GM12864 (cell line): ENCODE results near the gene MAGI1.
"Not testable (repeated sequence)": the region's sequence is repeated elsewhere in the genome, so short reads cannot be mapped to it uniquely, and the experiment has no call there.

Experiments
- DNase-seq: peaks from one replicate; pipeline ENCODE4 v3.0.0-alpha.2; 2011; ENCODE audit warnings: low read depth
- H3K4me3 ChIP-seq: 2 replicates; pipeline ENCODE4 v1.5.1; 2011; ENCODE audit warnings: mild to moderate bottlenecking, low read depth, low read length, control low read depth
- CTCF ChIP-seq: IDR thresholded peaks from 2 replicates; pipeline ENCODE4 v1.5.1; 2011; ENCODE audit warnings: low read depth, mild to moderate bottlenecking, moderate library complexity, low read length, control low read depth, inconsistent platforms; ENCODE audit errors: missing control alignments

The MAGI1 gene

GRCh38 chr3:65572175-65572777 is 466.4 kb downstream of the MAGI1 start:
- H3K4me3 ChIP-seq, result no peak overlapping the region
- TF ChIP-seq CTCF, result no peak
- no peak for DNase-seq

GRCh38 chr3:65569845-65570405 is 468.8 kb downstream of the MAGI1 start:
- TF ChIP-seq CTCF, result no peak
- no peak for DNase-seq
- no peak overlapping the region for H3K4me3 ChIP-seq

- no peak overlapping the region for H3K4me3 ChIP-seq
- DNase-seq, result no peak
- TF ChIP-seq CTCF, result no peak
Measured at GRCh38 chr3:65569129-65569528, 469.6 kb downstream of the MAGI1 start.

- DNase-seq, result no peak
- TF ChIP-seq CTCF, result no peak
- H3K4me3 ChIP-seq, result no peak overlapping the region
Measured at GRCh38 chr3:65568497-65568896, 470.2 kb downstream of the MAGI1 start.

GRCh38 chr3:65565744-65566143 is 473.0 kb downstream of the MAGI1 start:
- not testable (repeated sequence) for DNase-seq, H3K4me3 ChIP-seq

GRCh38 chr3:65564483-65564882 is 474.2 kb downstream of the MAGI1 start:
- DNase-seq, result no peak
- no peak for TF ChIP-seq CTCF
- H3K4me3 ChIP-seq, result no peak overlapping the region

GRCh38 chr3:65563861-65564260 is 474.9 kb downstream of the MAGI1 start:
- TF ChIP-seq CTCF, result no peak
- H3K4me3 ChIP-seq, result no peak overlapping the region
- DNase-seq, result no peak
